ENCODE results near the gene DELE1.

Gene DELE1

GRCh38 chr5:141961466-141961865 lies 37.8 kb downstream of the DELE1 start:
- Histone ChIP-seq H3K14ac (ENCODE audit: low read length in 2 of 2) (no peak overlapping the region), H3K4me2 (ENCODE audit: low read length, poor library complexity, severe bottlenecking) (no peak overlapping the region), H3K23ac (ENCODE audit: low read length in 2 of 2) (no peak overlapping the region), H2BK12ac (ENCODE audit: low read length in 2 of 2) (no peak overlapping the region), H4K8ac (ENCODE audit: low read length) (peak overlapping the region; percentile 45), H3K4me1 (ENCODE audit: control insufficient read depth, insufficient read depth, low read depth, low read length) (no peaks in the 10 kb centered on the region), H3K27ac (ENCODE audit: low read length, poor library complexity, severe bottlenecking) (no peak overlapping the region), H2BK120ac (ENCODE audit: low read depth, low read length) (no peak overlapping the region), H3K4me3 (ENCODE audit: insufficient read depth in 1 of 2, low read depth in 1 of 2, low read length in 2 of 2) (no peak overlapping the region), H2AFZ (ENCODE audit: low read depth, low read length) (no peak overlapping the region), H3K9ac (ENCODE audit: low read length) (peak overlapping the region; percentile 73), H4K91ac (ENCODE audit: low read length) (no peak overlapping the region), H3K9me3 (ENCODE audit: control insufficient read depth, low read length) (no peaks in the 10 kb centered on the region), H3K18ac (ENCODE audit: low read depth in 1 of 2, low read length in 2 of 2) (no peak overlapping the region), H3K79me1 (replicated peaks; ENCODE audit: low read length, poor library complexity, severe bottlenecking) (no peaks in the 10 kb centered on the region), H2BK15ac (ENCODE audit: low read depth, poor library complexity, severe bottlenecking) (no peak overlapping the region), H3K27me3 (ENCODE audit: control insufficient read depth in 1 of 2, insufficient read depth in 1 of 2, low read length in 2 of 2) (peaks cover 0 to 28% of the 10 kb centered on the region in 2 experiments), H3K4ac (ENCODE audit: low read depth in 1 of 2, low read length in 2 of 2) (no peak overlapping the region), H3K36me3 (ENCODE audit: control insufficient read depth in 1 of 2, insufficient read depth in 2 of 2, low read depth in 1 of 2, low read length in 2 of 2) (no peaks in the 10 kb centered on the region), H2AK5ac (ENCODE audit: low read length, severe bottlenecking) (no peak overlapping the region), H2BK5ac (ENCODE audit: low read depth, low read length, poor library complexity, severe bottlenecking) (no peak overlapping the region)
- no peak for DNase-seq
- WGBS = 86% methylated on average over 3 of the region's 3 CpGs

GRCh38 chr5:141963701-141964100 lies 40.0 kb downstream of the DELE1 start:
- Histone ChIP-seq H3K36me3 (ENCODE audit: control insufficient read depth in 1 of 2, insufficient read depth in 2 of 2, low read depth in 1 of 2, low read length in 2 of 2) (no peaks in the 10 kb centered on the region), H3K23ac (ENCODE audit: low read length in 2 of 2) (no peak overlapping the region), H3K27ac (ENCODE audit: low read length, poor library complexity, severe bottlenecking) (no peak overlapping the region), H2AFZ (ENCODE audit: low read depth, low read length) (no peak overlapping the region), H3K18ac (ENCODE audit: low read depth in 1 of 2, low read length in 2 of 2) (no peak overlapping the region), H3K4ac (ENCODE audit: low read depth in 1 of 2, low read length in 2 of 2) (no peak overlapping the region), H2BK120ac (ENCODE audit: low read depth, low read length) (no peak overlapping the region), H3K9me3 (ENCODE audit: control insufficient read depth, low read length) (no peaks in the 10 kb centered on the region), H3K4me3 (ENCODE audit: insufficient read depth in 1 of 2, low read depth in 1 of 2, low read length in 2 of 2) (no peak overlapping the region), H3K4me1 (ENCODE audit: control insufficient read depth, insufficient read depth, low read depth, low read length) (no peaks in the 10 kb centered on the region), H3K14ac (ENCODE audit: low read length in 2 of 2) (no peak overlapping the region), H3K9ac (ENCODE audit: low read length) (no peak overlapping the region), H2BK5ac (ENCODE audit: low read depth, low read length, poor library complexity, severe bottlenecking) (no peak overlapping the region), H3K4me2 (ENCODE audit: low read length, poor library complexity, severe bottlenecking) (no peak overlapping the region), H4K8ac (ENCODE audit: low read length) (no peak overlapping the region), H3K27me3 (ENCODE audit: control insufficient read depth in 1 of 2, insufficient read depth in 1 of 2, low read length in 2 of 2) (peaks cover 0 to 9% of the 10 kb centered on the region in 2 experiments), H4K91ac (ENCODE audit: low read length) (no peak overlapping the region), H2BK15ac (ENCODE audit: low read depth, poor library complexity, severe bottlenecking) (no peak overlapping the region), H3K79me1 (replicated peaks; ENCODE audit: low read length, poor library complexity, severe bottlenecking) (no peaks in the 10 kb centered on the region), H2AK5ac (ENCODE audit: low read length, severe bottlenecking) (no peak overlapping the region), H2BK12ac (ENCODE audit: low read length in 2 of 2) (no peak overlapping the region)
- WGBS = 33% methylated on average over 3 of the region's 3 CpGs
- no peak for DNase-seq

DNA sequence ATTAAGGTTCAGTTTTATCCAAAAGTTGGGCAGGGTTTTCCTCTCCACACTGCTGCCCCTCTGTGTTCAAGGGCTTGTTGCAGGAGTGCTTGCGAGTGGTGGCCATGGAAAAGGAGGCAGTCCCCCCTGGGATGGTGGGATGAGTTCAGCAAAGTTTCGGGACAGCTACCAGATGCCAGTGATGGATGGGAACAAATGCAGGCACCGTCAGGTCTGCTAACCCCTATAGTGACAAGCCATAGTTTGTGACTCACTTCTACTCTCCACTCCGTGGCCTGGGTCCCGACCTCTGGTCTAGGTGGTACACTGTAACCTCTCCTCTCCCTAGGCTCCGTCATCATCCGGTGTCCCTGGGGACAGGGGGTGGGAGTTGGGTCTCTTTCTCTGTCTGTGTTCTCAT lies 41.4 kb downstream of the DELE1 start:
- Histone ChIP-seq H3K4me1 (ENCODE audit: control insufficient read depth, insufficient read depth, low read depth, low read length) (no peaks in the 10 kb centered on the region), H3K79me1 (replicated peaks; ENCODE audit: low read length, poor library complexity, severe bottlenecking) (no peaks in the 10 kb centered on the region), H3K4me2 (ENCODE audit: low read length, poor library complexity, severe bottlenecking) (no peak overlapping the region), H3K23ac (ENCODE audit: low read length in 2 of 2) (peak overlapping the region in 1 of 2 experiments; percentile 73), H3K36me3 (ENCODE audit: control insufficient read depth in 1 of 2, insufficient read depth in 2 of 2, low read depth in 1 of 2, low read length in 2 of 2) (no peaks in the 10 kb centered on the region), H2BK12ac (ENCODE audit: low read length in 2 of 2) (no peak overlapping the region), H2BK120ac (ENCODE audit: low read depth, low read length) (no peak overlapping the region), H3K27ac (ENCODE audit: low read length, poor library complexity, severe bottlenecking) (no peak overlapping the region), H3K9ac (ENCODE audit: low read length) (no peak overlapping the region), H2BK5ac (ENCODE audit: low read depth, low read length, poor library complexity, severe bottlenecking) (no peak overlapping the region), H3K4me3 (ENCODE audit: insufficient read depth in 1 of 2, low read depth in 1 of 2, low read length in 2 of 2) (no peak overlapping the region), H4K8ac (ENCODE audit: low read length) (no peak overlapping the region), H3K27me3 (ENCODE audit: control insufficient read depth in 1 of 2, insufficient read depth in 1 of 2, low read length in 2 of 2) (no peaks in the 10 kb centered on the region), H4K91ac (ENCODE audit: low read length) (no peak overlapping the region), H3K9me3 (ENCODE audit: control insufficient read depth, low read length) (no peaks in the 10 kb centered on the region), H3K4ac (ENCODE audit: low read depth in 1 of 2, low read length in 2 of 2) (no peak overlapping the region), H2BK15ac (ENCODE audit: low read depth, poor library complexity, severe bottlenecking) (no peak overlapping the region), H2AK5ac (ENCODE audit: low read length, severe bottlenecking) (no peak overlapping the region), H3K14ac (ENCODE audit: low read length in 2 of 2) (no peak overlapping the region), H2AFZ (ENCODE audit: low read depth, low read length) (no peak overlapping the region), H3K18ac (ENCODE audit: low read depth in 1 of 2, low read length in 2 of 2) (no peak overlapping the region)
- DNase-seq = peak; percentile 32
- 23% methylated on average over 5 of the region's 7 CpGs for WGBS

DNA sequence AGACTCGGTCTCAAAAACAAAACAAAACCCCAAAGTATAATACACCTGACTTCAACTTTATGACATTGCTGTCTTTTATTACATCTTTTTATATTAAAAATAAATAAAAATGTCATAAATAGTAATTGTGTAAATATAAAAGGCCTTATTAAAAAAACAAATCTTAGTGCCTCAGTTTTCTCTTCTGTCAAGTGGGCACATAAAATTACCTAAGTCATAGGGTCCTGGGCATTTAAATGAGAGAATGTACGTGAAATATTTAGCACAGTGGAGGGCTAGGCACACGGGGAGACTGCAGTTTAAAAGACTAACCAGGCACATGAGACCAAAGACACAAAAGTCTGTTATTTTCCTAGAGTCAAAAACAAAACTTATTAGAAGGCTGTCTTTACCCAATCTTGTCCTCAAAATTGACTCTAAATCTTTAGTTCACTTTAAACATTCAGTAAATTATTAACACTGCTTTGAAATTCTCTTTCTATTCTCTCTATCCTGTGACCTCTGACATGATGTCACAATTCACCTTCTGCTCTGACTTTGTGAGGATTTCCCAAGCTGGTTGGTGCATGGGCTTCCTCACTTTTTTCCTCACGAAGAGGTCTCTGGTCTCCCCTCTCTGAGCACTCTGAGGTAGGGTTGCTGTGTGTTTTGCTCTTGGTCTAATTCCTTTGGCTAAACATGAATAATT lies 42.7 kb downstream of the DELE1 start:
- WGBS = 86% methylated on average over 3 of the region's 4 CpGs
- Histone ChIP-seq H3K27me3 (ENCODE audit: control insufficient read depth in 1 of 2, insufficient read depth in 1 of 2, low read length in 2 of 2) (no peaks in the 10 kb centered on the region), H3K18ac (ENCODE audit: low read depth in 1 of 2, low read length in 2 of 2) (no peak overlapping the region), H2AFZ (ENCODE audit: low read depth, low read length) (no peak overlapping the region), H3K9ac (ENCODE audit: low read length) (no peak overlapping the region), H3K4ac (ENCODE audit: low read depth in 1 of 2, low read length in 2 of 2) (no peak overlapping the region), H2BK120ac (ENCODE audit: low read depth, low read length) (no peak overlapping the region), H2AK5ac (ENCODE audit: low read length, severe bottlenecking) (no peak overlapping the region), H3K23ac (ENCODE audit: low read length in 2 of 2) (no peak overlapping the region), H3K4me2 (ENCODE audit: low read length, poor library complexity, severe bottlenecking) (no peak overlapping the region), H2BK12ac (ENCODE audit: low read length in 2 of 2) (no peak overlapping the region), H2BK15ac (ENCODE audit: low read depth, poor library complexity, severe bottlenecking) (no peak overlapping the region), H3K36me3 (ENCODE audit: control insufficient read depth in 1 of 2, insufficient read depth in 2 of 2, low read depth in 1 of 2, low read length in 2 of 2) (peaks cover 0 to 4% of the 10 kb centered on the region in 2 experiments), H2BK5ac (ENCODE audit: low read depth, low read length, poor library complexity, severe bottlenecking) (no peak overlapping the region), H4K8ac (ENCODE audit: low read length) (no peak overlapping the region), H3K27ac (ENCODE audit: low read length, poor library complexity, severe bottlenecking) (no peak overlapping the region), H3K79me1 (replicated peaks; ENCODE audit: low read length, poor library complexity, severe bottlenecking) (no peaks in the 10 kb centered on the region), H3K4me1 (ENCODE audit: control insufficient read depth, insufficient read depth, low read depth, low read length) (no peaks in the 10 kb centered on the region), H3K4me3 (ENCODE audit: insufficient read depth in 1 of 2, low read depth in 1 of 2, low read length in 2 of 2) (no peak overlapping the region), H4K91ac (ENCODE audit: low read length) (no peak overlapping the region), H3K14ac (ENCODE audit: low read length in 2 of 2) (no peak overlapping the region), H3K9me3 (ENCODE audit: control insufficient read depth, low read length) (no peaks in the 10 kb centered on the region)
- no peak for DNase-seq
